Breast epithelium (tissue), 4 donors: Measurements from ENCODE around the gene TNFAIP3. TPM values are rescaled to one million over a fixed set of nuclear protein-coding genes. Genes with fewer than 3 reads are reported as not detected.

Source experiments
- DNase-seq, 2 donors: peaks; one replicate each; pipeline ENCODE4 v3.0.0-alpha.2; 2019; ENCODE audit warnings: low spot score in 2 of 2
- H3K27ac ChIP-seq, 2 donors: fragments of 200-600 bp; sonication (generic) in 1 of 2; one replicate each; pipeline ENCODE4 v1.5.1; 2016 to 2019; ENCODE audit warnings: mild to moderate bottlenecking in 1 of 2
- H3K27me3 ChIP-seq, 2 donors: fragments of 200-600 bp; sonication (generic) in 1 of 2; one replicate each; pipeline versions ENCODE4 v1.5.1 to v1.6.0; 2017 to 2019; ENCODE audit warnings: control low read depth in 1 of 2, mild to moderate bottlenecking in 1 of 2
- H3K36me3 ChIP-seq: fragments of 200-600 bp; one replicate; pipeline ENCODE4 v1.5.1; 2019
- H3K4me1 ChIP-seq, 2 donors: fragments of 200-600 bp; sonication (generic); one replicate each; pipeline ENCODE4 v1.5.1; 2016 to 2019; ENCODE audit warnings: control low read depth in 1 of 2
- H3K4me3 ChIP-seq, 3 donors: fragments of 200-600 bp; sonication (generic); 1 replicate in 2 of 3; 2 replicates in 1 of 3; pipeline ENCODE4 v1.5.1; 2016 to 2019; ENCODE audit warnings: mild to moderate bottlenecking in 3 of 3, moderate library complexity in 2 of 3
- H3K9me3 ChIP-seq, 2 donors: fragments of 200-600 bp; sonication (generic) in 1 of 2; one replicate each; pipeline ENCODE4 v1.5.1; 2016 to 2019; ENCODE audit warnings: control low read depth in 1 of 2
- POLR2A ChIP-seq: fragments of 450-650 bp; IDR thresholded peaks from one replicate; pipeline ENCODE4 v1.6.1; 2016; ENCODE audit warnings: antibody characterized with exemption, mild to moderate bottlenecking, moderate library complexity
- POLR2AphosphoS5 ChIP-seq, 3 donors: sonication (generic); formaldehyde crosslinking; IDR thresholded peaks; one replicate each; pipeline ENCODE4 v1.6.1; 2017; ENCODE audit warnings: antibody characterized with exemption in 3 of 3
- intact Hi-C: fragments of 100-400 bp; cut with DNase I; formaldehyde crosslinking; loops from one replicate; pipeline ENCODE4 v1.15.1; 2023; ENCODE audit warnings: low total_unique reads
- total RNA-seq, 3 donors: library from RNA; depleted of rRNA; stranded (reverse); fragments of >200 nt; gene quantifications; one replicate each; pipeline ENCODE4 v1.1.0, GENCODE V29; 2016
- TF ChIP-seq, protein P1 (sequence below), 3 donors: fragments of 450-650 bp; IDR thresholded peaks; one replicate each; pipeline ENCODE4 v1.5.1; 2016 to 2017; ENCODE audit warnings: antibody characterized with exemption in 3 of 3, mild to moderate bottlenecking in 3 of 3, moderate library complexity in 3 of 3

The TNFAIP3 gene
- total RNA-seq = 10 to 100 TPM; 21.3 to 50.5 (median 25.9) TPM

DNA sequence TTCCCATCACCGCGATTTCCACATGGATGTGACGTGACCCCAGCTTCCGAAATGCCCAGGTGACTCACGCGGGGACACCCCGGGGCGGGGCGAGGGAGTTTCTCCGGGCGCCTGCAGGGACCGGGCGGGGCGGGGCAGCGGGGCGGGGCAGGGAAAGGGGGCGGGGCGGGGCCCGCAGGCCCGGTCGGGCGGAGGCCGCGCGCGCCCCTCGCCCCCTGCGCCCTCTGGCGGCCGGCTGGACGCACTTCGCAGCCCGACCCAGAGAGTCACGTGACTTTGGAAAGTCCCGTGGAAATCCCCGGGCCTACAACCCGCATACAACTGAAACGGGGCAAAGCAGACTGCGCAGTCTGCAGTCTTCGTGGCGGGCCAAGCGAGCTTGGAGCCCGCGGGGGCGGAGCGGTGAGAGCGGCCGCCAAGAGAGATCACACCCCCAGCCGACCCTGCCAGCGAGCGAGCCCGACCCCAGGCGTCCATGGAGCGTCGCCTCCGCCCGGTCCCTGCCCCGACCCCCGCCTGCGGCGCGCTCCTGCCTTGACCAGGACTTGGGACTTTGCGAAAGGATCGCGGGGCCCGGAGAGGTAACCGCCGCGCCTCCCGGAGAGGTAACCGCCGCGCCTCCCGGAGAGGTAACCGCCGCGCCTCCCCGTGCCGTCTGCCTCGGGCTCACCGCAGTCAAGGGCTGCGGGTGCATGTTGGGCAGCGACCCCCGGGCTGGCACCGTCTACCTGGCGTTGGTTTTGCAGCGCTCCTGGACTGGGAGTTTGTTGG lies at the start of gene TNFAIP3:
TSS of gene TNFAIP3 (plus strand) at position 346 of the 771 bp plus-strand sequence. CDS start 3,969 bp downstream, outside the sequence.
- TF ChIP-seq POLR2AphosphoS5 (IDR thresholded peaks at IDR 0.05) = peak; percentile 73 to 84 (median 76)
- TF ChIP-seq POLR2A = peak; percentile 56
- TF ChIP-seq, protein P1, sequence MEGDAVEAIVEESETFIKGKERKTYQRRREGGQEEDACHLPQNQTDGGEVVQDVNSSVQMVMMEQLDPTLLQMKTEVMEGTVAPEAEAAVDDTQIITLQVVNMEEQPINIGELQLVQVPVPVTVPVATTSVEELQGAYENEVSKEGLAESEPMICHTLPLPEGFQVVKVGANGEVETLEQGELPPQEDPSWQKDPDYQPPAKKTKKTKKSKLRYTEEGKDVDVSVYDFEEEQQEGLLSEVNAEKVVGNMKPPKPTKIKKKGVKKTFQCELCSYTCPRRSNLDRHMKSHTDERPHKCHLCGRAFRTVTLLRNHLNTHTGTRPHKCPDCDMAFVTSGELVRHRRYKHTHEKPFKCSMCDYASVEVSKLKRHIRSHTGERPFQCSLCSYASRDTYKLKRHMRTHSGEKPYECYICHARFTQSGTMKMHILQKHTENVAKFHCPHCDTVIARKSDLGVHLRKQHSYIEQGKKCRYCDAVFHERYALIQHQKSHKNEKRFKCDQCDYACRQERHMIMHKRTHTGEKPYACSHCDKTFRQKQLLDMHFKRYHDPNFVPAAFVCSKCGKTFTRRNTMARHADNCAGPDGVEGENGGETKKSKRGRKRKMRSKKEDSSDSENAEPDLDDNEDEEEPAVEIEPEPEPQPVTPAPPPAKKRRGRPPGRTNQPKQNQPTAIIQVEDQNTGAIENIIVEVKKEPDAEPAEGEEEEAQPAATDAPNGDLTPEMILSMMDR (IDR thresholded peaks at IDR 0.05) = peak; percentile 46 to 82 (median 60)
- intact Hi-C loops = no loop called here

DNA sequence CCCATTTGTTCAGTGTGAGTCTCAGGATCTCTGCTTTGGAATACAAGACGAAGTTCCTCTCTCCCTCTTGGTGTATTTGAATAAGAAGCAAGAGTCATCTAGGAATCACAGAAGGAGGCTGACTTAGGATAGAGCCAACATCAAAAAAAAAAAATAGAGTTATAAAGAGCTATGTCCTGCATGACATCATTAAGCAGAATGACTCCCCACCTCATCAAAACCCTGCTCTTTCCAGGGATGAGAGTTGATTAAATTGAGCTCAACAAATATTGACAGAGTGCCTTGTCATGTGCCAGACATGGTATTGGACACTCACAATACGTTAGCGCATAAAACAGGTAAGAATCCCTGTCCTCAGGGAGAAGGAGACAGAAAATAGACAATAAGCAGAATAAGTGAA lies 48.6 kb upstream of the TNFAIP3 start:
- Histone ChIP-seq H3K27ac (no peak overlapping the region), H3K4me3 (no peak overlapping the region), H3K27me3 (no peaks in the 10 kb centered on the region), H3K4me1 (no peaks in the 10 kb centered on the region), H3K36me3 (no peaks in the 10 kb centered on the region), H3K9me3 (no peaks in the 10 kb centered on the region)
- intact Hi-C loops = no loop called here
- TF ChIP-seq POLR2AphosphoS5 (IDR thresholded peaks at IDR 0.05) (no peak), POLR2A (no peak)
- TF ChIP-seq, protein P1 (IDR thresholded peaks at IDR 0.05) = no peak
- no peak for DNase-seq

More for the DNA sequence above, at the start of gene TNFAIP3:
- H3K4me1 ChIP-seq = no peaks in the 10 kb centered on the region
- H3K27ac ChIP-seq = peak within 1 kb of the TSS; percentile 91 to 97
- peak within 1 kb of the TSS; percentile 82 to 86 (median 85) for H3K4me3 ChIP-seq
- H3K36me3 ChIP-seq = no peaks in the 10 kb centered on the region
- DNase-seq = peak; percentile 90 to 93
- no peaks in the 10 kb centered on the region for H3K9me3 ChIP-seq
- no peaks in the 10 kb centered on the region for H3K27me3 ChIP-seq

DNA sequence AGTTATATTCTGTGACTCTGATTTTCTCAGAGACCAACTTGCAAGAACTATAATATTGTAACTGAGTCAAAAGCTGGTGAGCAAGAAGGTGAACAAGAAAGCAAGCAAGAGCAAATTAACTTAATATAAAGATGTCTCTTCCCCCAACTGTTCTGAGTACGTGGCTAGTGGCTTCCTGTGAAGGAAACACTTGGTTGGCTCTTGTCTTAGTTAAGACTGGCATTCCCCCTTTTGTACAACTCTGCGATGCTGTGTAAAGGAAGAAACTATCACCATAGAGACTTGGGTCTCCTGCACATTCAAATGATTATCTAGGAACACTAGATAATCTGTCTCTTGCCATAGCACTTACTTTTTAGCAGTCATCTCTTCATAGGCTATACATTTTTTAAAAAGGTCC lies 47.3 kb upstream of the TNFAIP3 start:
- Histone ChIP-seq H3K9me3 (no peaks in the 10 kb centered on the region), H3K4me1 (no peaks in the 10 kb centered on the region), H3K27me3 (no peaks in the 10 kb centered on the region), H3K4me3 (no peak overlapping the region), H3K27ac (no peak overlapping the region), H3K36me3 (no peaks in the 10 kb centered on the region)
- intact Hi-C loops = no loop called here
- no peak for DNase-seq
- TF ChIP-seq POLR2A (no peak), POLR2AphosphoS5 (IDR thresholded peaks at IDR 0.05) (no peak)
- TF ChIP-seq, protein P1 (IDR thresholded peaks at IDR 0.05) = no peak

DNA sequence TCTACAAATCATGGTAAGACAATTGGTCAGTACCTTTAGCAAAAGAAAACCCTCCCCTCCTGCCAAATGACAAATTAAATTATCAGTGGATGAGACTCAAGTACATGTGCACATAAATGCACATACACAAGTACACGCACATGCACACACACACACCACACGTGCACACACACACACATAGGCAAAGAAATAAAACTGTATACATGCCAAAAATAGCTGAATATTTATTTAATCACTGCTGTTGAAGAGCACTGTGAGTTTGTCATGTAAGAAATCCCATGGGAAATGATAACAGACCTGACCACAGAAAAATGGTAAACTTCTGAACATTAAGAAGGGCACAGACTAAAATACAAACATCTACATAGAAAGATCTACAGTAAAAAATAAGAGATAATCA lies 46.6 kb upstream of the TNFAIP3 start:
- H3K4me1 ChIP-seq = no peaks in the 10 kb centered on the region
- no peak for DNase-seq
- H3K9me3 ChIP-seq = no peaks in the 10 kb centered on the region
- no peak overlapping the region for H3K4me3 ChIP-seq
- intact Hi-C loops = no loop called here
- no peaks in the 10 kb centered on the region for H3K27me3 ChIP-seq
- TF ChIP-seq POLR2A = no peak
- TF ChIP-seq, protein P1 (IDR thresholded peaks at IDR 0.05) = no peak
- TF ChIP-seq POLR2AphosphoS5 (IDR thresholded peaks at IDR 0.05) = no peak
- peak overlapping the region in 1 of 2 donors; percentile 7 for H3K27ac ChIP-seq
- H3K36me3 ChIP-seq = no peaks in the 10 kb centered on the region

DNA sequence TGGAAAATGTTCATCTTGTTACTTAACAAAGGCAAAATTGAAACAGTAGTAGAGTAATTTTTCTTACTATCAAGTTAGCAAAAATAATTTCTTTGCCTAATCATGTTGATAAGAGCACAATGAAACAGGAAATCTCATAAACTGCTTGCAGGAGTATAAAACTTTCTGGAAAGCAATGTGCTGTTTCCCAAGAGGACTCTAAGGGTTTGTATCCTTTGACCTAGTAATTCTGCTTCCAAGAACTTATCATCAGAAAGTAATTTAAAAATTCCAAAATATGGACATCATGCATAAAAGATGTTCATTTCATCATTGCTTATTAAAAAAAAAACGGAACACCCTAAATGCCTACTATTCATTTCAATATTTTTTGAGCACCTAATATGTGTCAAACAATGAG lies 46.1 kb upstream of the TNFAIP3 start:
- intact Hi-C loops = no loop called here
- no peak overlapping the region for H3K4me3 ChIP-seq
- no peak for DNase-seq
- H3K9me3 ChIP-seq = no peaks in the 10 kb centered on the region
- no peaks in the 10 kb centered on the region for H3K36me3 ChIP-seq
- H3K27me3 ChIP-seq = no peaks in the 10 kb centered on the region
- TF ChIP-seq, protein P1 (IDR thresholded peaks at IDR 0.05) = no peak
- TF ChIP-seq POLR2A (no peak), POLR2AphosphoS5 (IDR thresholded peaks at IDR 0.05) (no peak)
- H3K27ac ChIP-seq = peak overlapping the region in 1 of 2 donors; percentile 57
- H3K4me1 ChIP-seq = no peaks in the 10 kb centered on the region
